ENCODE data around the gene ARID2.

The ARID2 gene

GRCh38 chr12:45930369-45930768, 200.9 kb downstream of the ARID2 start:
- H3K4me3 ChIP-seq (ENCODE audit: low read depth, low read length), result no peak overlapping the region
- TF ChIP-seq, protein P1, sequence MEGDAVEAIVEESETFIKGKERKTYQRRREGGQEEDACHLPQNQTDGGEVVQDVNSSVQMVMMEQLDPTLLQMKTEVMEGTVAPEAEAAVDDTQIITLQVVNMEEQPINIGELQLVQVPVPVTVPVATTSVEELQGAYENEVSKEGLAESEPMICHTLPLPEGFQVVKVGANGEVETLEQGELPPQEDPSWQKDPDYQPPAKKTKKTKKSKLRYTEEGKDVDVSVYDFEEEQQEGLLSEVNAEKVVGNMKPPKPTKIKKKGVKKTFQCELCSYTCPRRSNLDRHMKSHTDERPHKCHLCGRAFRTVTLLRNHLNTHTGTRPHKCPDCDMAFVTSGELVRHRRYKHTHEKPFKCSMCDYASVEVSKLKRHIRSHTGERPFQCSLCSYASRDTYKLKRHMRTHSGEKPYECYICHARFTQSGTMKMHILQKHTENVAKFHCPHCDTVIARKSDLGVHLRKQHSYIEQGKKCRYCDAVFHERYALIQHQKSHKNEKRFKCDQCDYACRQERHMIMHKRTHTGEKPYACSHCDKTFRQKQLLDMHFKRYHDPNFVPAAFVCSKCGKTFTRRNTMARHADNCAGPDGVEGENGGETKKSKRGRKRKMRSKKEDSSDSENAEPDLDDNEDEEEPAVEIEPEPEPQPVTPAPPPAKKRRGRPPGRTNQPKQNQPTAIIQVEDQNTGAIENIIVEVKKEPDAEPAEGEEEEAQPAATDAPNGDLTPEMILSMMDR (IDR thresholded peaks at IDR 0.05; ENCODE audit: low read depth, low read length), result no peak

GRCh38 chr12:45933504-45933903, 204.0 kb downstream of the ARID2 start:
- no peak overlapping the region for H3K4me3 ChIP-seq (ENCODE audit: low read depth, low read length)
- TF ChIP-seq, protein P1 (IDR thresholded peaks at IDR 0.05; ENCODE audit: low read depth, low read length), result no peak

DNA sequence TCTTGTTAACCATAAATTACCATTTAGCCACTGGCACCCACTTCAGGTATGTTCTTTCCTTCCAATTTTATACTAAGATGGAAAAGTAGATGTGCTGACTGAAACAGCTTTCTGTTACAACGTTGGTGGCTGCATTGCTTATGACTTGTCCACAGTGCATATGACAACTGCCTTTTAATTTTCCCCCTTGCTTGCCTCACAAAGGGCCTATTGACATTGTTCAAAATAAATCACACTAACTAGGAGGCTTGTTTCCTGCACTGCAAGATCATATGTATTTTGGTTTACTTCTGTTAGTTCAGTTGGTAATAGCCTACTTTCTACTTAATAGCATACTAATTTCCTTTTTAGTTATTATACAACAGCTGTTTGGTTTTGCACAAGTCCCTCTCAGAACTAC, 205.4 kb downstream of the ARID2 start:
- H3K4me3 ChIP-seq (ENCODE audit: low read depth, low read length), result no peak overlapping the region
- TF ChIP-seq, protein P1 (IDR thresholded peaks at IDR 0.05; ENCODE audit: low read depth, low read length), result no peak

DNA sequence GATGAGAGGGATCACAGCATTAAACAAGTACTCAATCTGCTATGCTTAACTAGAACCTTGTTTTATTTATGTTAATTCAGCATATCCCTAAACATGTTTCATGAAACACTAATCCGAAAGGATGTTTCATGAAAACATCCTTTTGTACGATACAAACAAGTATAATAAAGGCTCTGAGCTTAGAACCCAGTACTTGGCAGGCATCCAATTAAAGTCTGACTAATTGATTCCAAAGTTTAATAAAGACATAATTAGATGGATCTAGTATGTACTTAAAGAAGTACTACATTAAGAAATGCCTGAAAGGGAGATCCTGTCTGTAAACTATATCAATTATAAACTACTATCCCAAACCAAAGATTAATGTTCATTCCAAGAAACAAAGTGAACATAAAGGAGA, 209.1 kb downstream of the ARID2 start:
- TF ChIP-seq, protein P1 (IDR thresholded peaks at IDR 0.05; ENCODE audit: low read depth, low read length), result no peak
- H3K4me3 ChIP-seq (ENCODE audit: low read depth, low read length), result no peak overlapping the region

- no peak overlapping the region for H3K4me3 ChIP-seq (ENCODE audit: low read depth, low read length)
- TF ChIP-seq, protein P1 (IDR thresholded peaks at IDR 0.05; ENCODE audit: low read depth, low read length), result no peak
Observed at GRCh38 chr12:45939759-45940158, 210.3 kb downstream of the ARID2 start.

DNA sequence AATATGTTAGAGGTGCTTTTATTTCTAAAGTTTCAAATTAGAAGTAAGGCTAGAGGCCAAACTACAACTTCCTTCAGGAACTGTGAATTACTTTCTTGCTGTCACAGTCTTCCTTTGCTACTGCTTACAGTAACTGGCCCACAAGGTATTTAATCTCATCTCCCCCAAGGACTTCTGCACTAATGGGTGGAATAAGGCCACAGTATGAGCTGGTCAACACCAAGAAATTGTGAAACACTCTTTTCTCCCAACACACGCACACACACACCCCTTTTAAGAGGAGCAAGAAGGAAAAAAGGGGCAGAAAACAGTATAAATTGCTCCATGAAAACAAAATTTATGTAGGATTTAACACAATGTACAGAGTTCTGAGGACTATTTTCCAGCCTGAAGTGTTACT, 215.3 kb downstream of the ARID2 start:
- TF ChIP-seq, protein P1 (IDR thresholded peaks at IDR 0.05; ENCODE audit: low read depth, low read length), result no peak
- H3K4me3 ChIP-seq (ENCODE audit: low read depth, low read length), result no peak overlapping the region

GRCh38 chr12:45946435-45946834, 216.9 kb downstream of the ARID2 start:
- H3K4me3 ChIP-seq (ENCODE audit: low read depth, low read length), result no peak overlapping the region
- TF ChIP-seq, protein P1 (IDR thresholded peaks at IDR 0.05; ENCODE audit: low read depth, low read length), result no peak
